HL-60/S4 treated with retinoic acid at 250 ng/mL for 4 days and 3 days (cell line): ENCODE measurements around the gene FGGY.
"Not testable (repeated sequence)": the region's sequence is repeated elsewhere in the genome, so short reads cannot be mapped to it uniquely, and the experiment has no call there.

Source experiments
- in situ Hi-C: fragments of 300-500 bp; cut with MboI; formaldehyde crosslinking; loops from 2 replicates; pipeline ENCODE4 v1.7.0; 2022; ENCODE audit warnings: low sequenced_read_pairs

Gene FGGY

DNA sequence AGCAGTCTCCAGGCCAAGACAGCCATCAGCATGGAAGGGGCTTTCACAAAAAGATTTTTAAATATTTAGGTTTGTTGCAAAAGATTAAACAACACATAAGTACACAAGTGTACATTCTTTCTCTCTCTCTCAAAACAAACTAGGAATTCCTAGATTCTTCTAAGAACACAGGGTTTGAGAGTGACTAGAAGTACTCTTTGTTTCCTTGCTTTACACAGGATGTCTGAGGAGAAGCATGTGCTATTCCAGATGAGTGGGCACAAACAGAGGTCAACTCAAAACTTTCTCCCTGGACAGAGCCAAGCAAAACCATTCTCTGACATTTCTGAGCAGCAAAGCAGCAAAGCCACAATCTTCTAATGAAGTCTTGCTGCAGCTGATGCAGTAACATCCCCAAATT is 307.3 kb downstream of the FGGY start:
- in situ Hi-C loops, result no loop called here

DNA sequence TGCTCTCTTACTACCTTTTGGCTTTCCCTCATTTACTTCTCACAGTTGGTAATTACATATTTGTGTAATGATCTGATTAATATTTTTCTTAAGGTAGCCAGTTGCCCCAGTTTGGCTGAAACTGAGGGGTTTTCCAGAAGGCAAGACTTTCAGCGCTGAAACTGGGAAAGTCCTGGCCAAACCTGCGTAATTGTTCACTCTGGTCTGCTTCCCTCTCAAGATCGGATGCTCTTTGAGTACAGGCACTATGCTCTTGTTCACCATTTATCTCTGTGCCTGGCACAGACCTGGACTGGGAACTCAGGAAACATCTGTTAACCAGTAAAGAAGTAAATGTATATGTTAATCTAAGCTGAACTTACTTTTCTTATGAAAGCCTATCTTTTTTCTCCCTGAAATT is 308.3 kb downstream of the FGGY start:
- in situ Hi-C loops, result no loop called here

DNA sequence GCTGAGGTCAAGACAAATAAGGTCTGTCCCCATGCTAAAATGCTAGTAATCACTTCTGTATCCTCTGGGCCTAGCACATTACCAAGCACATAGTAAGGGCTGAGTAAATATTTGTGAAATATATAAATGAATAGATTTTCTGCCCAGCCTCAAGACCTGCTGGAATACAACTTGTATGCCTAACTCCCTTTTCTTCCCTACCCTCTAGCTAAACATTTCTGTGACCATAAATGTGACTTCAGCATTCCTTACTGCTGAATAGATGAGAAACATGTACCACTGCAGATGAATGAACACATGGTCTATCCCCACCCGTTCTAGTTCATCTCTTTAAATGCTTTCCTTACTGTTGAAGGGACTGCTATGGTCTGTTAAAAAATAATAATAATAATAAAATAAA is 308.9 kb downstream of the FGGY start:
- in situ Hi-C loops, result no loop called here

DNA sequence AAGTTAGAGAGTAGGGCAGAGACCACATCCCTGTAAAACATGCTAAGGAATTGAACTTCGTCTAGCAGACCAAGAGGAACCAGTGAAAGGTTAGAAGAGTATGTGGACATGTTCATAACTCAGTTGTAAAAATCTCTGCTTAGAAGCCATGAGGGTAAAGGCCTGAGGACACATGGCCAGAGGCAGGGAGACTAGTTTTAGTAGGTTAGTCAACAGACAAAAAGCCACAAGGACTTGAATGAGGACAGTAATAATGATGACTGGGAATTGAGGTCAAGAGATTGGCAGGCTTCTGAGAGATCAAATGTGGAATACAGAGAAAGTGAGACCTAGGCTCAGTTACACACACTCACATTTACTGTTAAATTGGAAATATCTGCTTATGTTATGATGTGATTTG is 312.4 kb downstream of the FGGY start:
- in situ Hi-C loops, result no loop called here

DNA sequence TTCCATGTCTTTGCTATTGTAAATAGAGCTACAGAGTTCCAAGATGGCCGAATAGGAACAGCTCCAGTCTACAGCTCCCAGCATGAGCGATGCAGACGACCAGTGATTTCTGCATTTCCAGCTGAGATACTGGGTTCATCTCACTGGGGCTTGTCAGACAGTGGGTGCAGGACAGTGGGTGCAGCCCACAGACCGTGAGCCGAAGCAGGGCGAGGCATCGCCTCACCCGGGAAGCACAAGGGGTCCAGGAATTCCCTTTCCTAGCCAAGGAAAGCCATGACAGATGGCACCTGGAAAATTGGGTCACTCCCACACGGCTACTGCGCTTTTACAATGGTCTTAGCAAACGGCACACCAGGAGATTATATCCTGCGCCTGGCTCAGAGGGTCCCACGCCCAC is 313.6 kb downstream of the FGGY start:
- in situ Hi-C loops, result not testable (repeated sequence)

DNA sequence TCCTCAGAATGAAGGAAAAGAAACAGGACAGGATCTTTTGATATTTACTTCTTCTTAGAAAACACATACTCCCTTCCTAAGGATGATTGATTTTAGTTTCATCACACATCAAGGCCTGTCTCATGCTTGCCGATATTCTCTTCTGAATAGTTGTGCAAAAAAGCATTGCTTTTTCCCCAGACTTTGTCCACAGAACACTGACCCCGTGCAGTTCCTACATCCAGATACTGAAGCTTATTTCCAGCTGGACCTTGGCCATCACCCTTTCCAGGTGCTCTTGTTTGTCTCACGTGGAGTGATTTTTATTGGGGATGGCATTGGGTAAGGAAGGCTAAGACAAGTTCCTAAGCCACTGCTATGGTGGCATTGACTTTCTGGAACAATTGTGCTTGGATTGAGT is 320.5 kb downstream of the FGGY start:
- in situ Hi-C loops, result no loop called here

DNA sequence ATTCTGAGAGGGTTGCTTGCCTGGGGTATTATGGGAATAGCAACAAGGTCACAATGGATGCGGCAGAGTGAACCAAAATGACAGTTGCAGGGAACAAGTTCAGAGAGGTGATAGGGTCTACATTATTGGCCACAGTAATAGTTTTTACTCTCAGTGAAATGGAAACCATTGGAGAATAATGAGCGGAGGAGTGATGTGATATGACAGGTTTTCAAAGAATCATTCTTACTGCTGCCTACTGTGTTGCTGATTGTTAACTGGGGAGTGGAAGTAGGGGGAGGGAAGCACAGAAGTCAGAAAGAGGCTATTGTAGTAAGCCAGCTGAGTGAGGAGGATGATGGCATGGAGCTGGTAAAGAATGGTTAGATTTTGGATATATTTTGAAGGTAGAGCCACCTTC is 322.7 kb downstream of the FGGY start:
- in situ Hi-C loops, result no loop called here

DNA sequence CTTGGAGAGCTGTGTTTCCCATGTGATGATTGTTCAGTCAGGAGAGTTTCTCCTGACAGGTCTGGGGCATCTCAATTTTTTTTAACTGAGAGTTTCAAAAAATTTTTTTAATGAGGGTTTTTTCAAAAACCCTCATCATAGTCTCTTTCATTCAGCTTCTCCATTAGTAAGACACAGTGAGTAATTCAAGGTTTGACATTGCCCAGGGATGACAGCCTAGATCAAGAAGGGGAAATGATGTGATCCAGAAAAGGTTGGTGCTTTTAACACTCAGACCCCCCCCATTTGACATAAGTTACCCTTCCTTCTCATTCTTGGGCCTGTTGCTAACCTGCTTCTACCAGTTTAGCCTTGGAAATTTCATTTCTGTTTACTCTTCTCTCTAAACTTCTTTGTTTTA is 328.5 kb downstream of the FGGY start:
- in situ Hi-C loops, result no loop called here

DNA sequence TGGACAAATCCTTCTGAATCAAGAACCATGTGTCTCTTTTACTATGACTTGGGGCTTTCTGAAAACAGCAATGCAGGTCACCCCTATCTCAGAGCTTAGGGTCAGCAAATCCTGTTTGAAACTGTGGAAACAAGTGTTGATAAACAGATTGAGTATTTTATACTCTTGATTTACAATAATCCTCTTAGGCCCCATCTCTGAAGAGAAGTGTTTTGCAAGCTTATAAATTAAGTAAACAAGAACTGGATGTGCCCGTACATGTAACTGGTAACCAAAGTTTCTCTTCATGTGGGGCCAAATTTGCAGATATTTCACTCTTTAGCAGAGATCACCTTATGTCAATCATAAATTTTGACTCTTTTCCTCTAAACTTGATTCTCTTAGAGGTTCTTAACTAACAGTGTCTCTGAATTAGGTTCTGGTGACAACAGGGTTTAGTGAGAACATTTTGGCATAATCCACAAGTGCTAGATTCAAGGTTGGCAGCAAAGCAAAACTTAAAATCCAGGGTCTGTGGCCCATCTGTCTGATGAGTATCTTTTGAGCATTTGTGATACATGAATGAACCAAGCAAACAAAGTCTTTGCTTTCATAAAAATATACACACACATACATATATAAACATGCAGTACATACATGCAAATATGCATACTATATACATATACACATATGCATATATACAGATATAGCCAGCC is 334.8 kb downstream of the FGGY start:
- in situ Hi-C loops, result no loop called here

DNA sequence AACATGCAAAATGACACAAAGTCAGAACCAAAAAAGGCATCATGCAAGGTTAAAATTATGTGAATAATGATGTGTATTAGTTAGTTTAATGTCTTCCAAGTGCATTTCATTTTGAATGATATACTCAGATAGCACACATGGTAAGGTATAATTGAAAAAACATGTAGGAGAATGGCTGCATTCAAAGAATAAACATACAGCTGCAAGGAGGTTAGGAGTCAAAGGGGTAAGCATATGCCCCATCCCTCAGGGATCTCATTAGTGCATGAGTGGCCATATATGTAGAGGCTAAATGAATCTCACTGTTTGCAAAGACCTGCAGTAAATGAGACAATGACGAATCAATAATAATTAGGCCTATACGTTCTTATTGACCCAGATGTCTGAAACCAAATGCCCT is 338.2 kb downstream of the FGGY start:
- in situ Hi-C loops, result no loop called here

DNA sequence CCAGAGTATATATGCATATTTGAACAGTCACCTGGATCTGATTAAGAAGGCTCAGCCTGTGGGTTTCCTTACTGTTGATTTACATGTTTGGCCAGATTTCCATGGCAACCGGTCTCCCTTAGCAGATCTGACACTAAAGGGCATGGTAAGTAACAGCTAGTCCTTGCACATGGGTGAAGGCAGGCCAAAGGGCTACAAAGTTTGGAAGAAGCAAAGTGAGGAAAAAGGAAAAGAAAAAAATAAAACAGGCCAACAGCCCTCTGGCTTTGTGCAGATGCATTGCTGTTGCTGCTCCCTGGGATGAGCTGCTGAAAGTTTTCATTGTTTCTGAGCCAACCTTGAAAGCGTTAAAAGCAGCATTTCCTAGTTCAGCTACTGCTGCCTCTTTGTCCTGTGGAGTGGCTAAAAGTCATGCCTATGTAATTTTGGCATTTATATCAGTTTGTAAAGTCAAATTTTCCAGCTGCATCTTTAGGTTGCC is 341.4 kb downstream of the FGGY start:
- in situ Hi-C loops, result no loop called here

DNA sequence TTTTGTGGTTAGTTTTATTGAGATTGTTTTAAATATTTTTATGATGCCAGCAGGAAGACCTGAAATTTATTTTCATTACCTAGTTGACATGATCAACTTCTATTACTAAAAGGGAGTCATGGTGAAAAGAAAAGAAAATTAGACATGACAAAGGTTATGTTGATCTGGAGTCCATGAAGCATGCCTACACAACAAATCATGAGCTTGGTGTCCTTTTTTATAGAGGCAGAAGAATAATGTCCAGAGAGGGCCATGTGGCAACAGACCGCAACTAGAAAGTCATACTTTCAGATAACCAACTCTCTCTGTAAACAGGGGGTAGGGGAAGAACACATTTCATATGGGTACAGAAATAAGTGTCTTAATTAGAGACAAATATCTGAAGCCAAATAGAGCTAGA is 342.4 kb downstream of the FGGY start:
- in situ Hi-C loops, result no loop called here

DNA sequence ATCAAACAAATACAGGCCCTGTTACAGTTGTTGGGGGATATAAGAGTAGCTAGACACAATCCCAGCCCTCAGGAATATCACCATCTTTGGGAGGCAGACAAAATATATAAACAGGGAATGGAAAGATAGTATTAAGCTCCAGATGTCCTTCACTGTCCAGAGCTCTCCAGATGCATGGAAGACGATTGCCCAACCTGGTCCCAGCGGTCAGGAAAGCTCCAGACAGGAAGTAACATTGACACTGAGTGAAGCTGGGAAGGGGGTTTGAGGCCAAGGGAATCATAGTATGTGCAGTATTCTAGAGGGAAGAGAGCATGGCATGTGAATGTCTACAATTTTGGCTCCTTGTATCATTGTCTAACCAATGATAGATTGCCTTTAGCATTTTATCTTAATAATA is 344.0 kb downstream of the FGGY start:
- in situ Hi-C loops, result no loop called here

DNA sequence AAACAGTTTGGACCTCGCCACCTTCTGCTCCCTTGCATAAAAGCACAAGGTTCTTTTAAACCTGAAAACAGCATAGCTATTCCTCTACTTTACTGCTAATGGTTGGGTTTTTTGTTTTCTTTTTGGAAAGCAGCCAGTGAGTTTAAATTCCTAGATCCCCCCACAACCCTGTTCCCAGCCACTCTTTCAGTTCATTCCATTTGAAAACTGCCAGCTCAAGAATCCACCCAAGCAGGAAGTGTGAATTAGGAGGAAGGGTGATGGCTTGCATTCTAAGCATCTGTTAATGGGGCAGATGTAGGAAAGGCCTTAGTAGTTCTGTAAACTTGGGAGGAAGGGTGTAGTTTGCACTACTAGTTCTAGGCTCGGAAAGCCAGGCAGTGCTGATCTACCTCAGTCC is 344.9 kb downstream of the FGGY start:
- in situ Hi-C loops, result no loop called here

DNA sequence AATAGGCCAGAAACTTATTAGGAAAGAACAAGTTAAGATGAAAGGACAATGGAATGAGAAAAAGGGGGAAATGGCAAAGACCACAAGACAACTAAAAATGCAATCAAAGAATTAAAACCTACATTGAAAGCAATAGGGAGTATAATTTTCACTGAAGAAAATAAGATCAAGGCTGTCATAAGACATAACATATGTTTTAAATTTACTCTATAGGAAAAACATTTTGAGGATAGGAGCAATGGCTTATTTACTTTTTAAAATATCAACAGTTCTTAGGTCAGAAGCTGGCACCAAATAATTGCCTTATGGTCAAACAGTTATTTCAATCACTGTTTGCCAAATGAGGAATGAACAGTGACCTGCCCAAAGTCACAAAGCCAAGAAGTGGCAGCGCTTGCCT is 346.6 kb downstream of the FGGY start:
- in situ Hi-C loops, result no loop called here

DNA sequence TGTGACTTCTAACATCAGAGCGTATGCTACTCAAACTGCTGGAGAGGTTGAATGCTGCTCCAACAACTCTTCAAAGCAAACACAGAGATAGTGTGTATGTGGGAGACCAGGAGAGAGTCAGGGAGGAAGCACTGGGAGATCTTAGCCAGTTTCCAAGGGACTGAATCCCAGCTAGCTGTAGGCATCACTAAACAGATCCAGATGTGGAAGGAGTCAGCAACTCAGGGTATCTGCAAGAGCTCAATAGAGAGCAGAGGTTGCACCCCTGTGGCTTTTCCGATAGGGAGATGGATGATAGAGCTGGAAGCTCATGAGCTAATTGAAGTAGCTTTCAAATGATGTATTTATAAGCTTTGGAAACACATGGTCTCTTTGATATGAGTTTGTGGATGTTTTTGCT is 349.0 kb downstream of the FGGY start:
- in situ Hi-C loops, result no loop called here

DNA sequence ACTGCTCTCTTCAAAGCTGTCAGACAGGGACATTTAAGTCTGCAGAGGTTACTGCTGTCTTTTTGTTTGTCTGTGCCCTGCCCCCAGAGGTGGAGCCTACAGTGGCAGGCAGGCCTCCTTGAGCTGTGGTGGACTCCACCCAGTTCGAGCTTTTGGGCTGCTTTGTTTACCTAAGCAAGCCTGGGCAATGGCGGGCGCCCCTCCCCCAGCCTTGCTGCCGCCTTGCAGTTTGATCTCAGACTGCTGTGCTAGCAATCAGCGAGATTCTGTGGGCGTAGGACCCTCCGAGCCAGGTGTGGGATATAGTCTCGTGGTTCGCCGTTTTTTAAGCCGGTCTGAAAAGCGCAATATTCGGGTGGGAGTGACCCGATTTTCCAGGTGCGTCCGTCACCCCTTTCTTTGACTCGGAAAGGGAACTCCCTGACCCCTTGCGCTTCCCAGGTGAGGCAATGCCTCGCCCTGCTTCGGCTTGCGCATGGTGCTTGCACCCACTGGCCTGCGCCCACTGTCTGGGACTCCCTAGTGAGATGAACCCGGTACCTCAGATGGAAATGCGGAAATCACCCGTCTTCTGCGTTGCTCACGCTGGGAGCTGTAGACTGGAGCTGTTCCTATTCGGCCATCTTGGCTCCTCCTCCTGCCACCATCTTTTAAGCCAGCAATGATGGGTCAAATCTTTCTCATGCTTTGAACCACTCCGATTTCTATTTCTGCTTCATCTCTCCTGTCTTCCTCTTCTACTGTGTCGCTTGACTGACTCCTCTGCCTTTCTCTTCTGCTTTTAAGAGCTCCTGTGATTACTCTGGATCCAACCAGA is 356.5 kb downstream of the FGGY start:
- in situ Hi-C loops, result not testable (repeated sequence)

DNA sequence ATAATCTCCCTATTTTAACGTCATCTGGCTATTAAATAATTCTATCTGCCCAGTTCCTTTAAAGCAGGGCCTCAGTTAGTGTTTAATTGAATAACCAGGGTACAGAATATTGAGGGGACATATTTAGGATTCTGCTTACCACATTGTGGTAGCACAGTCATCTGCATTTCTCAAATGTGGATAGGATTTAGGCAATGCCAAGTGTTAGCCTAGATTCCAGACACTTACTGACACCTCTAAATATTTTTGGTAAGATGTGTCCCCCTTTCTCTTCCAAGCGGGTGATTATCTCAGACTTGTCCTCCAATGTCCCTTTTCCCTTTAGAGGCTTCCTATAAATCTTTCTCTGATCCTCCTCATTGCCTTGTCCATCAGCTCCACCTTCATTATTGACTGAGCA is 357.1 kb downstream of the FGGY start:
- in situ Hi-C loops, result no loop called here

DNA sequence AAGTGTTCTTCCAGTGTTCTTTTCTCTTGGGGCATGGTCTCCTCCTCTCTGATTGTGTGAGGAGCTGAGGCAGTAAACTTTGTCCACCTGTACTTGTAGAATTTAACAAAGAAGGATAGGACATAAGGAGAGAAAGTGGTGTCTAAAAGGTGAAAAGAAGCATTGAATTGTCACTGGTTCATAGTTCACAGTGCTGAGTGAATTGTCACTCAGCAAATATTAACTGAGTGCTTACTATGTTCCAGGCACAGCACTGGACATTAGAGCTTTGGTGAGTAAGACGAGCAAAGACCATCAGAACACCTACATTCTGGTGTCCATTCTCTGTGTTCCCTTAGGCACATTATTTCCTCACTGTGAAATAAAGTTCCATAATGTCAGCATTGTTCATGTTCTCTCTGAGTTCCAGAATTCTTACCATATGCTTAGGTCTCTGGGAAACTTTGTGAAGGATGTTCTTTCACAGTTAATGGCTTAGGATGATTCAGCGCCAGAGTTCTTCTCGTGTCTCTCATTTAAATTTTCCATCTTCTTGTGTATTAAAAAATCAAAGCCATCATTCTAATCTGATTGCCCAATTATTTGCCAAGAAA is 361.1 kb downstream of the FGGY start:
- in situ Hi-C loops, result no loop called here

DNA sequence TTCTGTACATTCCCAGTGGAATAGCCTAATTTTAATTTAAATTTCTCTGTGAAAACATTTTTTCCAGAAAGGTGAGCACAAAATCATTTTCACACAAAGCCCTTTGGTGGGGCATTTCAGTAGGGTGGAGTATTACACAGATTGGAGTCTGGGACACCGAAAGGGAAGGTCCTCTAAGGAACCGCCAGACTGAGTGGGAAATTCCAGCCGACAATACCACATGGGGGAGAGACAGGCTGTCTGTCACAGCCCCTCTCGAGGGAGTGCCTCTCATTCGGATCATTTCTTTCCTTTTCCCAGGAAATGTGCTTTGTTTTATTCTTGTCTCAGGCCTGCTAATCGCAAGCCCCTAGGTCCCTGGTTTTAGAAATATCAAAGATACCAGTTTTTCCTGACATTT is 367.3 kb downstream of the FGGY start:
- in situ Hi-C loops, result no loop called here

DNA sequence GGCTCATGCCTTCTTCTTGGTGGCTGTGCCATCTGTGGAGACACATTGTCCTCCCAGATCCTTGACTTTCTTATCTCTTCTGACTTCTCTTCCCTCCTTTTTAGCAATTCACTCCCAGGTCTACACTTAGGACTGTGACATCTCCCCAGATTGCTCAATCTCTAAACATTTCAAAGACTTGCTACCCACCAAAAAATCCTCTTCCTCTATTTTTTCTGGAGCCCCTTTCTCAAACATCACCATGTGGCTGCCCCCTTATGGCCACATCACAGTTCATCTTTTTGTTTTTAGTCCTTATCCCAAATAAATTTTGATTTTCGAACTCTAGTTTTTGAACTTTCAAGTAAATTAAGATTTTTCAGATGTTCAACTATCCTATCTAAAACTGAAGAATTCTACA is 369.2 kb downstream of the FGGY start:
- in situ Hi-C loops, result no loop called here

DNA sequence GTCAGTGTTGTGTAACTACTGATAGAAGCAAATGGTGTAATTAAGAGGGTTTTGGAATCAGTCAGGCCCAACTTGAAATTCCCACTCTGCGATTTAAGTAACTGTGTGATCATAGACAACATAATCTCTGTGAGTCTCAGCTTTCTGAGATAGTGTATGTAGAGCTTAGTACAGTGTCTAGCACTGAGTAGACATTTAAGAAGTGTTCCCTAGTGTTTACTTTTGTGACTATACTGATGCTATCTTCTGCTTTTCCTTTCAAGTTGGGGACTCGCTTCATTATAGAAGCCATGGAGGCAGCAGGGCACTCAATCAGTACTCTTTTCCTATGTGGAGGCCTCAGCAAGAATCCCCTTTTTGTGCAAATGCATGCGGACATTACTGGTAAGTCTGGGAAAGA is 370.1 kb downstream of the FGGY start:
- in situ Hi-C loops, result no loop called here
